ENCODE measurements around the gene ANKRD13A.

DNA sequence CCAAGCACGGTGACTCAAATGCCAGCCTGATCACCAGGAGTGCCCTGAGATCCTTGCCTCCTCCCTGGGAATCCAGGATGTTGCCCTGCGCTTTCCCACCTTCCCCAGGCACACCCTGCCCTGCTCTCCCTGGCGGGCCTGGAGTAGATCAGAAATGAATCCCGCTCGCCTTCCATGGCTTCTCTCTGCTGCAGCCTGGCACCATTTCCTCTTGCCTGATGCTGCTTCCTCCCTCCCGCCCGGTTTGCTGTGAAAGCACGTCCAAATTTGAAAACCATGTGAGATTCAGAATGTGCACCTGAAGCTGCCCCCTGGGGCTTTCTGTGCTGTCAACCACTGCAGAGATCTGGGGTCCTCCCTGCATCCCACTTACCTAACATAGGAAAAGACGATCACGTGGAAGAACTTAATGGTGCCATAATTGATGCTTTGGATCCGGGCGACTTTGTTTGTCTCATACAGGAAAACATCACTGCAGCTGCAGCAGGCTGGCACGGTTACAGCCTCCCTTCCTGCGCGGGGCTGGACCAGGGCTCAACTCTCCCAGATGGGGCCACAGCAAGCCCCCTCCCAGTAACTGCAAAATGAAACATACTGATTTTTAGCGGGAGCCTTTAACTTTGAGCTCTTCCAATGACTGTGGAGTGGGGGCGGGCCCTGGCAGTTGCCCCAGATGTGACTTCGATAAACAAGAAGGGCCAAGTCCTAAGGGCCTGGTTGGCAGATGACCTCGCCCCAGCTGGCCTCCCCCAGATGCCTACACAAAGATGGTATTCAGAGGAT, 74.0 kb downstream of the ANKRD13A start:
- TF ChIP-seq EZH2phosphoT487 (IDR thresholded peaks at IDR 0.05; ENCODE audit: insufficient read depth, low read depth), result no peak
- TF ChIP-seq EZH2 (IDR thresholded peaks at IDR 0.05; ENCODE audit: insufficient read depth, poor library complexity, severe bottlenecking), result no peak
